ENCODE results near the gene RSPO1.

DNA sequence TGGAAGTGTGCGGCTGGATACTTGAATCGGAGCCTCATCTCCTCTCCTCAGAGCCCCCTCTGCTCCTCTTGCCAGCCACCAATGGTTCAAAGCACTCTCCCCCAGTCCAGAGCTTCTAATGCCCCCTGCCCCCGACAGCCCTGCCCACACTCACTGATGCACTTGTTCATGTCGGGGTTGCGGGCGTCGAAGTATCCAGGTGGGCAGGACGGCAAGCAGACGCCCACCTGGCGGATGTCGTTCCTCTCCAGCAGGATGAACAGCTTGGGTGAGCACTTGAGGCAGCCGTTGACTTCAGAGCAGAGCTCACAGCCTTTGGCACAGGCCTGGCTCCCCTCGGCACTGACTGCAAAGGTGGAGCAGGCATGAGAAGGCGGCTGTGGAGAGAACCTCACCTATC, 18.4 kb downstream of the RSPO1 start:
- TF ChIP-seq, protein P1, sequence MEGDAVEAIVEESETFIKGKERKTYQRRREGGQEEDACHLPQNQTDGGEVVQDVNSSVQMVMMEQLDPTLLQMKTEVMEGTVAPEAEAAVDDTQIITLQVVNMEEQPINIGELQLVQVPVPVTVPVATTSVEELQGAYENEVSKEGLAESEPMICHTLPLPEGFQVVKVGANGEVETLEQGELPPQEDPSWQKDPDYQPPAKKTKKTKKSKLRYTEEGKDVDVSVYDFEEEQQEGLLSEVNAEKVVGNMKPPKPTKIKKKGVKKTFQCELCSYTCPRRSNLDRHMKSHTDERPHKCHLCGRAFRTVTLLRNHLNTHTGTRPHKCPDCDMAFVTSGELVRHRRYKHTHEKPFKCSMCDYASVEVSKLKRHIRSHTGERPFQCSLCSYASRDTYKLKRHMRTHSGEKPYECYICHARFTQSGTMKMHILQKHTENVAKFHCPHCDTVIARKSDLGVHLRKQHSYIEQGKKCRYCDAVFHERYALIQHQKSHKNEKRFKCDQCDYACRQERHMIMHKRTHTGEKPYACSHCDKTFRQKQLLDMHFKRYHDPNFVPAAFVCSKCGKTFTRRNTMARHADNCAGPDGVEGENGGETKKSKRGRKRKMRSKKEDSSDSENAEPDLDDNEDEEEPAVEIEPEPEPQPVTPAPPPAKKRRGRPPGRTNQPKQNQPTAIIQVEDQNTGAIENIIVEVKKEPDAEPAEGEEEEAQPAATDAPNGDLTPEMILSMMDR (IDR thresholded peaks at IDR 0.05; ENCODE audit: poor library complexity, severe bottlenecking) = no peak
- no peak for TF ChIP-seq EZH2 (IDR thresholded peaks at IDR 0.05; ENCODE audit: borderline replicate concordance, insufficient read depth, low read length, poor library complexity, severe bottlenecking)

Measured in neural cell (in vitro differentiated cells).